Right lobe of liver (tissue), 4 donors: ENCODE results near the gene ATRNL1.

Source experiments
- CTCF ChIP-seq, 4 donors: fragments of 200-600 bp in 3 of 4; fragments of 450-650 bp in 1 of 4; IDR thresholded peaks; one replicate each; pipeline versions ENCODE4 v1.5.1 to v1.8.0; 2016 to 2022; ENCODE audit warnings: antibody characterized with exemption in 4 of 4, mild to moderate bottlenecking in 2 of 4
- POLR2A ChIP-seq: fragments of 450-650 bp; IDR thresholded peaks from one replicate; pipeline ENCODE4 v1.6.1; 2017; ENCODE audit warnings: antibody characterized with exemption, mild to moderate bottlenecking
- donor health status: DM: no; HTN: no; CAD: no.
- donor health status: DM: no; HTN: no; CAD: no.
- donor health status: DM: no; HTN: yes; CAD: no.

GRCh38 chr10:115982076-115982475, 888.9 kb downstream of the ATRNL1 start:
- TF ChIP-seq CTCF (IDR thresholded peaks at IDR 0.05): no peak
- no peak for TF ChIP-seq POLR2A
